CD14-positive monocyte (primary cell): ENCODE data around the gene DHX15. TPM values are rescaled to one million over a fixed set of nuclear protein-coding genes. Genes with fewer than 3 reads are reported as not detected.
A peak's percentile ranks its signal among the peaks of the same experiment; 100 is the strongest.

Experiments
- DNase-seq, 3 donors: peaks; one replicate each; pipeline ENCODE4 v3.0.0-alpha.2; 2011 to 2022
- H2AFZ ChIP-seq: 2 replicates; pipeline ENCODE4 v1.6.0; 2012; ENCODE audit warnings: mild to moderate bottlenecking, low read depth, low read length, inconsistent platforms; ENCODE audit not compliant: insufficient read depth, poor library complexity, severe bottlenecking
- H3K27ac ChIP-seq, 2 donors: 1 replicate in 1 of 2; 2 replicates in 1 of 2; pipeline ENCODE4 v1.5.1; 2012 to 2013; ENCODE audit warnings: low read length in 2 of 2, control low read depth in 1 of 2, inconsistent platforms in 1 of 2, low read depth in 1 of 2, mild to moderate bottlenecking in 1 of 2
- H3K27me3 ChIP-seq, 2 donors: one replicate each; pipeline versions ENCODE4 v1.6.0 to v1.6.1; 2011 to 2013; ENCODE audit warnings: low read length in 2 of 2; ENCODE audit not compliant: control insufficient read depth in 2 of 2, insufficient read depth in 2 of 2
- H3K36me3 ChIP-seq, 2 donors: replicated peaks in 1 of 2; 1 replicate in 1 of 2; 2 replicates in 1 of 2; pipeline versions ENCODE4 v1.5.1 to v1.6.1; 2012 to 2013; ENCODE audit warnings: low read length in 2 of 2, control low read depth in 1 of 2, inconsistent platforms in 1 of 2, mild to moderate bottlenecking in 1 of 2; ENCODE audit not compliant: insufficient read depth in 2 of 2, control insufficient read depth in 1 of 2
- H3K4me1 ChIP-seq, 2 donors: 1 replicate in 1 of 2; 2 replicates in 1 of 2; pipeline versions ENCODE4 v1.5.1 to v1.6.1; 2012 to 2013; ENCODE audit warnings: low read length in 2 of 2, control low read depth in 1 of 2, inconsistent platforms in 1 of 2, mild to moderate bottlenecking in 1 of 2, moderate library complexity in 1 of 2; ENCODE audit not compliant: insufficient read depth in 2 of 2, control insufficient read depth in 1 of 2
- H3K4me2 ChIP-seq: replicated peaks from 2 replicates; pipeline ENCODE3; 2012; ENCODE audit warnings: low read length, moderate library complexity, mild to moderate bottlenecking; ENCODE audit not compliant: poor library complexity, severe bottlenecking; ENCODE audit errors: extremely low read depth
- H3K4me3 ChIP-seq, 3 experiments: fragments of 200-600 bp in 1 of 3; sonication (generic) in 1 of 3; replicated peaks in 1 of 3; 1 replicate in 2 of 3; 2 replicates in 1 of 3; pipeline ENCODE4 v1.5.1; 2011 to 2013; ENCODE audit warnings: low read length in 3 of 3, mild to moderate bottlenecking in 3 of 3, control low read depth in 2 of 3, low read depth in 2 of 3, inconsistent platforms in 1 of 3, moderate library complexity in 1 of 3
- H3K79me2 ChIP-seq: 2 replicates; pipeline ENCODE4 v1.6.0; 2012; ENCODE audit warnings: mild to moderate bottlenecking, control low read depth, inconsistent platforms, low read length, moderate library complexity; ENCODE audit not compliant: insufficient read depth
- H3K9ac ChIP-seq: 2 replicates; pipeline ENCODE4 v1.6.0; 2017; ENCODE audit warnings: low read length, mild to moderate bottlenecking; ENCODE audit not compliant: insufficient read depth, poor library complexity, severe bottlenecking
- H3K9me3 ChIP-seq, 2 donors: replicated peaks in 1 of 2; 1 replicate in 1 of 2; 2 replicates in 1 of 2; pipeline versions ENCODE4 v1.5.1 to v1.6.1; 2012 to 2013; ENCODE audit warnings: low read length in 2 of 2, control low read depth in 1 of 2; ENCODE audit not compliant: control insufficient read depth in 1 of 2, insufficient read depth in 1 of 2
- H4K20me1 ChIP-seq: 2 replicates; pipeline ENCODE4 v1.6.0; 2012; ENCODE audit warnings: mild to moderate bottlenecking, low read length, control low read depth, moderate library complexity; ENCODE audit not compliant: insufficient read depth
- H3K27ac Mint-ChIP-seq, 7 donors: one replicate each; pipeline ENCODE4 v1.8.0; 2020; ENCODE audit warnings: mild to moderate bottlenecking in 7 of 7, mixed read lengths in 7 of 7, moderate library complexity in 6 of 7, inconsistent platforms in 2 of 7
- H3K27me3 Mint-ChIP-seq, 3 donors: one replicate each; pipeline ENCODE4 v1.8.0; 2021 to 2022; ENCODE audit warnings: low read depth in 3 of 3, mild to moderate bottlenecking in 3 of 3, mixed read lengths in 3 of 3, moderate library complexity in 3 of 3, inconsistent platforms in 1 of 3
- H3K36me3 Mint-ChIP-seq, 2 donors: one replicate each; pipeline ENCODE4 v1.8.0; 2020; ENCODE audit warnings: mixed read lengths in 2 of 2, inconsistent platforms in 1 of 2, mild to moderate bottlenecking in 1 of 2
- H3K4me1 Mint-ChIP-seq: one replicate; pipeline ENCODE4 v1.8.0; 2020; ENCODE audit warnings: mild to moderate bottlenecking, mixed read lengths
- H3K4me3 Mint-ChIP-seq, 2 donors: one replicate each; pipeline ENCODE4 v1.8.0; 2020; ENCODE audit warnings: mild to moderate bottlenecking in 2 of 2, mixed read lengths in 2 of 2, moderate library complexity in 1 of 2
- H3K9me3 Mint-ChIP-seq, 7 donors: one replicate each; pipeline ENCODE4 v1.8.0; 2020 to 2022; ENCODE audit warnings: mixed read lengths in 7 of 7, mild to moderate bottlenecking in 6 of 7, moderate library complexity in 6 of 7, inconsistent platforms in 2 of 7
- WGBS: methylation state at CpG from one replicate; pipeline ENCODE4 v1.1.5; 2013; ENCODE audit warnings: missing lambda C conversion rate; ENCODE audit not compliant: insufficient coverage; 5-methylcytosine and 5-hydroxymethylcytosine counted together
- intact Hi-C, 2 donors: fragments of 100-400 bp; cut with micrococcal nuclease; formaldehyde crosslinking; loops; one replicate each; pipeline versions ENCODE4 v1.15.0 to v1.15.1; 2023
- polyA plus RNA-seq, 3 donors: library from polyadenylated mRNA; depleted of rRNA in 1 of 3; unstranded in 2 of 3; stranded (reverse) in 1 of 3; fragments of 300-500 nt in 2 of 3; fragments of >200 nt in 1 of 3; fragmentation: Illumina TruSeq in 2 of 3; gene quantifications; 1 replicate in 2 of 3; 2 replicates in 1 of 3; pipeline ENCODE4 v1.2.3, GENCODE V29; 2012 to 2021
- TF ChIP-seq, protein P1 (sequence below): fragments of 200-600 bp; IDR thresholded peaks from one replicate; pipeline ENCODE4 v1.8.0; 2022; ENCODE audit warnings: antibody characterized with exemption, mild to moderate bottlenecking

DHX15 gene
- polyA plus RNA-seq, 3 donors = 27.2 to 77.7 (median 37.5) TPM

DNA sequence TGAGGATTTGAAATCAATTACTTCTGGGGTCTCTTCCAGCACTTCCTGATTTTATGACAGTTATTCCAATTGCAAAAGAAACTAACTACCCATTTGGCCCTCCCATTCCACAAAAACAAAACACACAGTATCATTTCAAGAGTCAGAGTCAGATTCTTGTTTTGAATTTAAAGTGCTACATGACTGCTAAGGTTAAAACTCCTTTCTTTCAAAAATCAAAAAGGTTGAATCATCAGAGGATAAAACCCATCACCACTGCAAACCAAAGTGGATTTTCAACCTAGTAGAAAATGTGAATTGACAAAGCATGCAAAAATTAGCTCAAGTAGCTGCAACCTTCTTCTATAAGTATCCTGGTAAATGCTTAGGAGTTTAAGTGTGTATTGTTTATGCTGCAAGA lies 67.4 kb downstream of the DHX15 start:
- Histone ChIP-seq H3K79me2 (no peaks in the 10 kb centered on the region), H2AFZ (no peak overlapping the region), H3K4me2 (no peak overlapping the region), H3K36me3 (peaks cover 20 to 57% of the 10 kb centered on the region in 2 donors), H4K20me1 (peaks cover 8% of the 10 kb centered on the region), H3K4me3 (no peak overlapping the region), H3K4me1 (no peaks in the 10 kb centered on the region), H3K27ac (no peak overlapping the region), H3K9me3 (no peaks in the 10 kb centered on the region), H3K27me3 (no peaks in the 10 kb centered on the region), H3K9ac (no peak overlapping the region)
- no peaks in the 10 kb centered on the region for H3K4me1 Mint-ChIP-seq
- H3K27ac Mint-ChIP-seq = peak overlapping the region in 3 of 7 donors; percentile 3 to 40 (median 5)
- H3K4me3 Mint-ChIP-seq = no peak overlapping the region
- peaks cover 22 to 47% of the 10 kb centered on the region in 2 donors for H3K36me3 Mint-ChIP-seq
- intact Hi-C loops = no loop called here
- H3K9me3 Mint-ChIP-seq = no peaks in the 10 kb centered on the region
- TF ChIP-seq, protein P1, sequence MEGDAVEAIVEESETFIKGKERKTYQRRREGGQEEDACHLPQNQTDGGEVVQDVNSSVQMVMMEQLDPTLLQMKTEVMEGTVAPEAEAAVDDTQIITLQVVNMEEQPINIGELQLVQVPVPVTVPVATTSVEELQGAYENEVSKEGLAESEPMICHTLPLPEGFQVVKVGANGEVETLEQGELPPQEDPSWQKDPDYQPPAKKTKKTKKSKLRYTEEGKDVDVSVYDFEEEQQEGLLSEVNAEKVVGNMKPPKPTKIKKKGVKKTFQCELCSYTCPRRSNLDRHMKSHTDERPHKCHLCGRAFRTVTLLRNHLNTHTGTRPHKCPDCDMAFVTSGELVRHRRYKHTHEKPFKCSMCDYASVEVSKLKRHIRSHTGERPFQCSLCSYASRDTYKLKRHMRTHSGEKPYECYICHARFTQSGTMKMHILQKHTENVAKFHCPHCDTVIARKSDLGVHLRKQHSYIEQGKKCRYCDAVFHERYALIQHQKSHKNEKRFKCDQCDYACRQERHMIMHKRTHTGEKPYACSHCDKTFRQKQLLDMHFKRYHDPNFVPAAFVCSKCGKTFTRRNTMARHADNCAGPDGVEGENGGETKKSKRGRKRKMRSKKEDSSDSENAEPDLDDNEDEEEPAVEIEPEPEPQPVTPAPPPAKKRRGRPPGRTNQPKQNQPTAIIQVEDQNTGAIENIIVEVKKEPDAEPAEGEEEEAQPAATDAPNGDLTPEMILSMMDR = no peak
- DNase-seq = no peak
- no peaks in the 10 kb centered on the region for H3K27me3 Mint-ChIP-seq

DNA sequence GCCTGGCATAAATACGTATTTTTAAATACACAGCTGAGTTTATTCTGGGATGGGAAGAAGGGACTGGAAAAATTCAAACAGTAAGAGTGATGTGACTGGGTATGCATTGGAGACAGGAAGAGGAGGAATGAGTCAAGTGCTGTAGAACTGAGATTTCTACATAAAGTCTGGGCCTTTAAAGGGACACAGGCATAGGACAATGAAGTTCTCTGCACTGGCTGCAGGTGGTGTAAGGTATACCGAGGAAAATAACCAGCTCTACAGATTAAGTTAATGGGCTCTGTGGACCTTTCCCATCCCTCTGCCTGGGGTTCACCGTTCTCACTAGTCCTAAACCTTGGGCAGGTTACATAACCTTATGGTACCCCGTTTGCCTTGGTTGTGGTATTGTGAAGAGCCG lies 68.7 kb downstream of the DHX15 start:
- Mint-ChIP-seq H3K27ac (peak overlapping the region in 1 of 7 donors; percentile 19), H3K4me1 (peaks cover 4% of the 10 kb centered on the region), H3K9me3 (no peaks in the 10 kb centered on the region), H3K4me3 (no peak overlapping the region), H3K27me3 (no peaks in the 10 kb centered on the region), H3K36me3 (peaks cover 13 to 37% of the 10 kb centered on the region in 2 donors)
- intact Hi-C loops = no loop called here
- Histone ChIP-seq H3K9ac (no peak overlapping the region), H3K4me3 (no peak overlapping the region), H3K27ac (no peak overlapping the region), H3K36me3 (peaks cover 14 to 46% of the 10 kb centered on the region in 2 donors), H3K4me1 (no peaks in the 10 kb centered on the region), H3K79me2 (no peaks in the 10 kb centered on the region), H4K20me1 (no peaks in the 10 kb centered on the region), H3K9me3 (no peaks in the 10 kb centered on the region), H3K4me2 (no peak overlapping the region), H3K27me3 (no peaks in the 10 kb centered on the region), H2AFZ (no peak overlapping the region)
- 100% methylated on average over 1 of the region's 5 CpGs for WGBS
- TF ChIP-seq, protein P1 = no peak
- DNase-seq = no peak
